ENCODE results near the gene ZBED1. TPM values are rescaled to one million over a fixed set of nuclear protein-coding genes. Genes with fewer than 3 reads are reported as not detected.

The ZBED1 gene
- total RNA-seq, 1 donor from 2014 or later: 45.1 TPM

GRCh38 chrX:2442694-2443093, 58.1 kb downstream of the ZBED1 start:
- DNase-seq (ENCODE audit: low spot score): no peak
- intact Hi-C loops (cut with DNase I): no loop called here

GRCh38 chrX:2441466-2441865, 59.3 kb downstream of the ZBED1 start:
- intact Hi-C loops (cut with DNase I): no loop called here

DNA sequence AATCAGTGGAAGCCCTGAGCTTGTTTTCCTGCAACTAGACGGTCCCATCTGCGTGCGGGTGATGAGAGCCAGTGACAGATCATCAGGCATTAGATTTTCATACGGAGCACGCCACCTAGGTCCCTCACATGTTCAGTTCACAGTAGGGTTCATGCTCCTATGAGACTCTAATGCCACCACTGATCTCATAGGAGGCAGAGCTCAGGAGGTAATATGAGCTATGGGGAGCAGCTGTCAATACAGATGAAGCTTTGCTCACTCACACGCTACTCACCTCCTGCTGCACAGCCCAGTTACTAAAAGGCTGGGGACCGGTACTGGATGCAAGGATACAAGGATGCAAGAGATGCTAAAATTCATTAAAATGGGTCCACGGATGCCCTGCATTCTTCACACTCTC, 61.2 kb downstream of the ZBED1 start:
- DNase-seq (ENCODE audit: low spot score): no peak
- intact Hi-C loops (cut with DNase I): no loop called here

More at GRCh38 chrX:2441466-2441865, 59.3 kb downstream of the ZBED1 start:
- DNase-seq (ENCODE audit: low spot score): no peak

Other genes starting within 250 kb of the ZBED1 start
- 24.9 TPM for gene DHRSX, start within 50 bp of the ZBED1 start, total RNA-seq
- 327 TPM for gene CD99, start 190.3 kb upstream of the ZBED1 start, total RNA-seq

All from cardiac septum (tissue), 1 donor.